ENCODE results near the gene KCND1.

KCND1 gene

GRCh38 chrX:48936429-48937053 lies 35.1 kb downstream of the KCND1 start:
- DNase-seq, result no peak

GRCh38 chrX:48935301-48935670 lies 36.4 kb downstream of the KCND1 start:
- no peak for DNase-seq

GRCh38 chrX:48934581-48935300 lies 36.9 kb downstream of the KCND1 start:
- no peak for DNase-seq

- no peak for DNase-seq
Measured at GRCh38 chrX:48933757-48934156, 37.9 kb downstream of the KCND1 start.

GRCh38 chrX:48927736-48928382 lies 43.8 kb downstream of the KCND1 start:
- no peak for DNase-seq

GRCh38 chrX:48927123-48927522 lies 44.5 kb downstream of the KCND1 start:
- DNase-seq, result no peak

- no peak for DNase-seq
Measured at GRCh38 chrX:48924270-48924669, 47.4 kb downstream of the KCND1 start.

GRCh38 chrX:48923771-48924170 lies 47.9 kb downstream of the KCND1 start:
- no peak for DNase-seq

GRCh38 chrX:48920718-48921104 lies 50.9 kb downstream of the KCND1 start:
- DNase-seq, result no peak

- no peak for DNase-seq
Measured at GRCh38 chrX:48919947-48920717, 51.5 kb downstream of the KCND1 start.

- no peak for DNase-seq
Measured at GRCh38 chrX:48919360-48919841, 52.2 kb downstream of the KCND1 start.

- peak; percentile 92 for DNase-seq
Measured at GRCh38 chrX:48918643-48919340, 52.9 kb downstream of the KCND1 start, which contains the start of gene PIM2. Gene PIM2 (minus strand): TSS chrX:48919024. CDS start chrX:48918834, 190 bp downstream.

- no peak for DNase-seq
Measured at GRCh38 chrX:48918301-48918642, 53.4 kb downstream of the KCND1 start.

- DNase-seq, result peak; percentile 62
Measured at GRCh38 chrX:48917139-48918001, 54.3 kb downstream of the KCND1 start.

- no peak for DNase-seq
Measured at GRCh38 chrX:48914593-48915493, 56.8 kb downstream of the KCND1 start.

GRCh38 chrX:48913605-48914366 lies 57.9 kb downstream of the KCND1 start:
- DNase-seq, result no peak

- peak; percentile 81 for DNase-seq
Measured at GRCh38 chrX:48911412-48912182, 60.0 kb downstream of the KCND1 start, which contains the start of gene SLC35A2. Gene SLC35A2 (minus strand): TSS chrX:48911646. CDS start chrX:48911636, 10 bp downstream.
